GM19035 (cell line): ENCODE measurements around the gene TAF1B.
A peak's percentile ranks its signal among the peaks of the same experiment; 100 is the strongest.

Source experiments
- ATAC-seq: cut with Tn5 transposase; IDR thresholded peaks from one replicate; pipeline ENCODE4 v1.9.1; 2021; ENCODE audit not compliant: unreplicated experiment

The TAF1B gene

GRCh38 chr2:9843229-9844035 is at the start of gene TAF1B:
TAF1B (plus strand) TSS chr2:9843474; CDS start chr2:9843542, 68 bp downstream.
- ATAC-seq: peak; percentile 75

- no peak for ATAC-seq
Measured at GRCh38 chr2:9793918-9794717, 49.2 kb upstream of the TAF1B start.

GRCh38 chr2:9795071-9795470 is 48.2 kb upstream of the TAF1B start:
- ATAC-seq: no peak

- no peak for ATAC-seq
Measured at GRCh38 chr2:9796056-9797010, 46.9 kb upstream of the TAF1B start.

GRCh38 chr2:9797086-9797485 is 46.2 kb upstream of the TAF1B start:
- ATAC-seq: no peak

GRCh38 chr2:9797681-9798556 is 45.4 kb upstream of the TAF1B start:
- ATAC-seq: no peak

DNA sequence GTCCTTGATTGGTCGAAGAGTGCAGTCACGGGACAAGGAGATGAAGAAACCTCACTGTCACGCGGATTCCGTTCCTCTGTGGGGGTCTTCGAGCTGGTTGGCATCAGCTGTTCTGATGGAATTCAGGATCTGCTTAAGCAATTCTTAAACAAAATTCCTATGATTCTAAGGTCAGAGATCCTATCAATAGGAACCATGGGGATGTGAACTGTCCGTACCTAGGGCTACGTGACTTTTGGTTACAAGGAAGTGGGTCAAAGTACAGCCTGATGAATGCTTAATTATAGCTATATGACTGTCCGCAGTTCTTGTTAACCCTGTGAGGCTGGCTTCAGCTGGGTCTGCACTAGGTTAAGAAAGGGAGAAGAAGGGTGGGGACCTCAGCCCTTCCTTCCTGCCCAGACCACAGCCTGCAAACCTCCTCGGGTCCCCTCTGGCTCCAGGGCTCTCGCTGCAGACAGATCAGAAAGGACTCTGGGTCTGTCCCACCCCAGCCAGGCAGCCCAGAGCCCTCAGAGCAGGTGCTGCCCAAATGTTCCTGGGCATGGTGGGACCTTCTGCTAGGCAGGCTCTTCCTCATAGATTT is 44.2 kb upstream of the TAF1B start:
- ATAC-seq: peak; percentile 21

DNA sequence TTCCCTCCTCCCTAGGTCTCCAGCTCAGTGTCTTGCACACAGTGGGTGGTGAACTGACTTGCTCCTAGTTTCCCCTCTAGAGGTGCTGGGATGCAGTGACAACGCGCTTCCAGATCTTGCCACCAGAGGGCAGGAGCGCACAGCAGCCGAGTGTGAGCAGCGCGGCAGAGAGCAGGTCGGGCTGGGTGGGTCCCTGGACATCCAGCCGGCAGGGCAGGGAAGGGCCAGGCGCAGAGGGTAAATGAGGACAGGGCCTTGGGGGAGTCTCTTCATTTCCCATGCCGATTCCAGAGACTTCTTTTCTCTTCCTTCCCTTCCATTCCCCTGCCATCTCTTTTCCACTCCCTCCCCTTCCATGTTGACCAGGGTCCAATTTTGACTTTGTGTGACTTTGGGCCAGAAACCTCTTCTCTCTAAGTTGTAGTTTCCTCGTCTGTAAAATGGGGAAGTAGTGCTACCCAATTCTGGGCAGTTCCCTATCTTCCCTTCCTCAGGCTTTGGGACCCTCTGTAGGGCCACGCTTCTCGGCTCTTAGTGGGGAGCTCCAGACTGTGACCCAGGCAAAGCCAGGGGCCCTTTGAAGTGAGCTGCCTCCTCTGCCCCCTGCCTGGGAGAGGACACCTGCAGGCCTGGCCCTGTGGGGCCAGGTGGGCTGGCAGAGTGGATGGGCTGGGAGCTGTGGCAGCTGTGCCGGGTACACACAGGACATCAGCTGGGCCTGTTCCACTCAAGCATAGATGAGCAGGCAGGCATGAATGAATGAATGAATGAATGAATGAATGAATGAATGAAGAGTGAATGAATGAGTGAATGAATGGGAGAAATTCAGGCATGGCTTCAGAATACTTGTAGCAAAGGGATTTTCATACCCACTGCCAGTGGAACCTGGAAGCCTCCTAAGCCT is 43.3 kb upstream of the TAF1B start:
- ATAC-seq: peak; percentile 77

GRCh38 chr2:9800639-9800974 is 42.7 kb upstream of the TAF1B start:
- no peak for ATAC-seq

DNA sequence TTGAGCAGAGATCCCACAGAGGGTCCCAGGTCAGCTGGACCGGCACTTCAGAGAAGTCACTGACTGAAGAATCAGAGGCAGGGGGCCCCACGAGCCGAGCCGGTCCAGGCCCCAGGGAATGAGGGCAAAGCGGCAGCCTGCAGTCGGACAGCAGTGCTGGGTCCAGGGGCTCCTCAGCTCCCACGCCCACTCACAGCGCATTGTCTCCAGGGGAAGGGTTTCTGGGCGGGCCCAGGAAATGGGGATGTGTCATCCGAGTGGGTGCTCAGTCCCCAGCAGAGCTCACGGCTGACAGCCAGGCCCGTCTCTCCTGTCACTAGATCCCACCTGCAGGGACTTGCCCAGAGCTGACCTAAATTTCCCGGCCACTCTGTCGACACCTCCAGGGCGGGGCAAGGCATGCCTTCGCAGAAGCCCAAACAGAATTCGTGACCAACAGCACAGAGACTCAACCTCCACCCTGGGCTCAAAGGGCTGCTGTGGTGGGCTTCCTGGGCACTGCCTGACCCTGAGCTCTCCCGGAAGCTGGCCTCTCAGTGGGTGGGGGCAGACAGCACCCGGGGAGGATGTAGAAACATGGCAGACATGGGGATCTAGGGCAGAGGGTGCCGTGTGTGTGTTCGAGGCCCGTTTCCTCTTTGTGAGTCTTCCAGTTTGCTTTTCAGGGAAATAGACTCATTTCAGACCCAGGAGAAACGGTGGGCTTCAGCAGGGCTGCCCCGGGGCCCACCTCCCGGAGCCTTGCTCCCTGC is 42.1 kb upstream of the TAF1B start:
- ATAC-seq: no peak

DNA sequence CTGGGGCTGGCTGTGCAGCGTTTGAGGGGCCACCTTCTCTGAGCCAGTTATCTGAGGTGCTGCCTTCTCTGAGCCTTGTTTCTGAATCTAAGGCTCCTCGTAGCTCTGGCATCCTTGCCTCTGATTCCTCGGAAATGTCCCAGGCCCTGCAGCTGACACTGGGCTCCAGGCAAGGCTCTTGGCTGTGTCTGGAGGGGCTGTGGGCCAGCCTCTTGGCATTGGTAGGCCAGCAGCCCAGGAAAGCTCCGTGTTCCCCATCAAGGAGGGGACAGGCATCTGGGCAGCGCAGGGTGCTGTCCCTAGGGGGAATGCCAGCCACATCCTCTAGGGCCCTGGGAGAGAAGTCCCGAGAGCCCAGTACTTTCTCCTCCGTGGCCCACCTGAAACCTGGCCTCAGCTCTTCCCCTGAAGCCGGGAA is 40.7 kb upstream of the TAF1B start:
- ATAC-seq: no peak

DNA sequence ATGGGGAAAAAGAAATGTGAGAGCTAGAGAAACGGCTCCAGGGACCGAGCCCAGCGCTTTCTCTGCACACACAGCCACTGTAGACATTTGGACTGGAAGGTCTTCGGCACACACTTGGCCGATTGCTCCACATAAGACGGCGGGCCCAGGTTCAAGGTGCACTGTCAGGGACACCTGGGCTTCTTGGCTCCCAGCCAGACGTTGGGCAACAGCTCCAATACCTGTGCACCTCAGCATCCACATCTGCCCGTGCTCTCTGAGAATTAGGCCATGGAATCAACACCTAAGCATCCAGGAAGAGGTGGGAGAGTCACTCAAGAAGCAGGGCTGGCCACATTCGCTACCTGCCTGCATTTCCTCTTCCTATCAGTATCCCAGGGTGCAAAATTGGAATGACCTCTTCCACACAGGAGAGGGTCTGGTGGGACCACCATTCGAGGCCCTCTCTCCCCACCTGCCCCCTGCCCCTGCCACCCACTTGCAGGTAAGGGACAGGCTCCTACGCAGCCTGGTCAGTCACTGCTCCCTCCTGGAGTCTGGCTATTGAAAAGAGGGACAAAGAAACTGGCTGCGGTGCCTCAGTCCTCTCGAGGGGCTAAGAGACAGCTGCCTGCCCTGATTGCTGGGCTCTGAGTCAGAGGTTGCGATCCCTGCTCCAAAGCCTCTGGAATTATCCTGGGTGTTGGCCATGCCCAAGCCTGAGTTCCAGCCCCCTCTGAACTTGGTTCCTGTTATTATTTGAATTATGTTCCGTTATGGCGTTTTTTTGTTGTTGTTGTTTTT is 40.1 kb upstream of the TAF1B start:
- no peak for ATAC-seq

GRCh38 chr2:9805435-9806297 is 37.6 kb upstream of the TAF1B start:
- ATAC-seq: no peak

GRCh38 chr2:9806298-9806610 is 37.0 kb upstream of the TAF1B start:
- ATAC-seq: no peak

GRCh38 chr2:9806656-9807055 is 36.6 kb upstream of the TAF1B start:
- ATAC-seq: no peak

DNA sequence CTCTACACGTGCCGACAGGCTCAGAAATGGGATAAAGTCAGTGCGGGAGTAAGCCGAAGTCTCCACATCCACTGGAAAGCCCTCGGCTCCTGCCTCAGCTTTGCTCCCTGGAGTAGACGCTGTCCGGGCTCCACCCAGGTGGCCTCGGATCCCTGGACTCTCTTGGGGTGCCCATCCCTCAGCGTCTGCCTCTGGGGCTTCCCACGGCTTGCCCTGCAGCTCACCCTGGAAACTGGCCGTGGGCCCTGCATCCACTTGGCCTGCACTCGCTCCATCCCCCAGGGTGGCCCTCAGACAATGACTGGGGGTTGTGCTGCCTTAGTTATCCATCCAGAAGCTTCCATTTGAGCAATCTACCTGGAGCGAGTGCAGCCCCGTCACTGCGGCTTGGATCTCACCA is 36.2 kb upstream of the TAF1B start:
- no peak for ATAC-seq
